DND-41 (cell line): ENCODE measurements around the gene CNTLN.

Experiments
- ATAC-seq: fragments of 200-7000 bp; cut with Tn5 transposase; 3 replicates; pipeline ENCODE4 v1.9.1; 2021; ENCODE audit warnings: low read depth; ENCODE audit not compliant: insufficient read depth
- DNase-seq: peaks from one replicate; pipeline ENCODE4 v3.0.0-alpha.2; 2020
- H2AFZ ChIP-seq: 2 replicates; pipeline ENCODE4 v1.6.0; 2012; ENCODE audit warnings: low read depth, low read length
- H3K27ac ChIP-seq: 2 replicates; pipeline ENCODE4 v1.5.1; 2012; ENCODE audit warnings: low read length, inconsistent platforms
- H3K27me3 ChIP-seq: fragments of 200-600 bp; sonication (generic); 2 replicates; pipeline ENCODE4 v1.6.0; 2012; ENCODE audit warnings: low read length, mild to moderate bottlenecking, inconsistent platforms; ENCODE audit not compliant: insufficient read depth, poor library complexity
- H3K36me3 ChIP-seq: 2 replicates; pipeline ENCODE4 v1.5.1; 2012; ENCODE audit warnings: low read length, inconsistent platforms; ENCODE audit not compliant: insufficient read depth
- H3K4me1 ChIP-seq: 2 replicates; pipeline ENCODE4 v1.5.1; 2012; ENCODE audit warnings: mild to moderate bottlenecking, low read length; ENCODE audit not compliant: insufficient read depth
- H3K4me2 ChIP-seq: 2 replicates; pipeline ENCODE4 v1.6.0; 2012; ENCODE audit warnings: mild to moderate bottlenecking, moderate library complexity, low read length, inconsistent platforms; ENCODE audit not compliant: insufficient read depth
- H3K4me3 ChIP-seq, 2 experiments: fragments of 200-600 bp in 1 of 2; shearing (Covaris generic) in 1 of 2; 2 replicates each; pipeline ENCODE4 v1.5.1; 2012 to 2016; ENCODE audit warnings: inconsistent platforms in 2 of 2, low read length in 2 of 2, mild to moderate bottlenecking in 2 of 2, low read depth in 1 of 2, moderate library complexity in 1 of 2
- H3K79me2 ChIP-seq: 2 replicates; pipeline ENCODE4 v1.6.0; 2012; ENCODE audit warnings: low read length, inconsistent platforms; ENCODE audit not compliant: insufficient read depth
- H3K9ac ChIP-seq: 2 replicates; pipeline ENCODE4 v1.6.0; 2012; ENCODE audit warnings: low read depth, mild to moderate bottlenecking, inconsistent platforms, low read length, moderate library complexity
- H3K9me3 ChIP-seq: 2 replicates; pipeline ENCODE4 v1.5.1; 2012; ENCODE audit warnings: low read length, moderate library complexity, mild to moderate bottlenecking, inconsistent platforms; ENCODE audit not compliant: insufficient read depth, severe bottlenecking
- H4K20me1 ChIP-seq: 2 replicates; pipeline ENCODE4 v1.6.0; 2012; ENCODE audit warnings: low read length; ENCODE audit not compliant: insufficient read depth
- EZH2 ChIP-seq: IDR thresholded peaks from 3 replicates; pipeline ENCODE4 v1.6.1; 2012; ENCODE audit warnings: borderline replicate concordance, low read depth, mild to moderate bottlenecking, moderate library complexity, low read length, inconsistent platforms; ENCODE audit not compliant: severe bottlenecking
- TF ChIP-seq, protein P1 (sequence below): IDR thresholded peaks from 2 replicates; pipeline ENCODE4 v1.5.1; 2012; ENCODE audit warnings: borderline replicate concordance, low read length, moderate library complexity, mild to moderate bottlenecking; ENCODE audit not compliant: poor library complexity, severe bottlenecking; ENCODE audit errors: extremely low read depth

The CNTLN gene

DNA sequence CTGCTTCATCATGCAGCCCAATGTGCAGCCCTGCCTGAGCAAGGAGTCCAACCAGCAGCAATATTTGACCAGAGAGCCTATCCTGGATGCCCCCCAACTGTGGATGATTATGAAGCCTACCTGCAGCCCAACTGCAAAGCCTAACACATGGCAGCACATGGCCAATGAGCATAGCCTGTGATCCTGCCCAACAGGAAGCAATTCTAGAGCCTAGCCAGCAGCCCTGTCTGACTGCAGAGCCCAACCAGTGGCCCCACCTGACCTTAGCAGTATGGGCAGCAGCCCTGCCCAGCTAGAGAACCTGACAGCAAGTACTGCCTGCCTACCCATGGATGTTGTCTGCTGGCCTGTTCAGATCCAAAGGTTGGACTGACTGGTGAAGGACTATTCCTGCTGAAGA, 346.7 kb downstream of the CNTLN start:
- DNase-seq = no peak

DNA sequence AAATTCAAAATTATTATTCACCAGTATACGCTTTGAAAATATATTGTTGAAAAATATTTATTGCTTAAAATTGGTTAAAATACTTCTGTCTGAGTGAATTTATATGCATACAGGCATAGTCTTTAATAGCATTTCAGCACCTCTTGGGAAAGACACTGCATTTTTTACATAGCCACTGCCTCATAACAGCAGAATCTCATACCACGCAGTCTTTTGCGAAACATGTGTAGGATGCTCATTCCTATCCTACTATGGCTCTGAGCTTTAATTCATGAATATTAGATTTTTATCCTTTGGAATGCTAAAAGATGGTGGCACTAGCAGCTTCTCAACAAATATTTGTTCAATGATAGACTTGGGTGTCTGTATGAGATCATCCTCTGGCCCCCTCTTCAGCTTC, 350.1 kb downstream of the CNTLN start:
- ATAC-seq (no peak), DNase-seq (no peak)
- no peak overlapping the region for H3K4me2 ChIP-seq
- H3K79me2 ChIP-seq = no peaks in the 10 kb centered on the region
- H2AFZ ChIP-seq = no peak overlapping the region
- peaks cover 6% of the 10 kb centered on the region for H3K36me3 ChIP-seq
- no peaks in the 10 kb centered on the region for H3K9me3 ChIP-seq
- no peaks in the 10 kb centered on the region for H3K27me3 ChIP-seq
- no peaks in the 10 kb centered on the region for H3K4me1 ChIP-seq
- TF ChIP-seq EZH2 = no peak
- TF ChIP-seq, protein P1, sequence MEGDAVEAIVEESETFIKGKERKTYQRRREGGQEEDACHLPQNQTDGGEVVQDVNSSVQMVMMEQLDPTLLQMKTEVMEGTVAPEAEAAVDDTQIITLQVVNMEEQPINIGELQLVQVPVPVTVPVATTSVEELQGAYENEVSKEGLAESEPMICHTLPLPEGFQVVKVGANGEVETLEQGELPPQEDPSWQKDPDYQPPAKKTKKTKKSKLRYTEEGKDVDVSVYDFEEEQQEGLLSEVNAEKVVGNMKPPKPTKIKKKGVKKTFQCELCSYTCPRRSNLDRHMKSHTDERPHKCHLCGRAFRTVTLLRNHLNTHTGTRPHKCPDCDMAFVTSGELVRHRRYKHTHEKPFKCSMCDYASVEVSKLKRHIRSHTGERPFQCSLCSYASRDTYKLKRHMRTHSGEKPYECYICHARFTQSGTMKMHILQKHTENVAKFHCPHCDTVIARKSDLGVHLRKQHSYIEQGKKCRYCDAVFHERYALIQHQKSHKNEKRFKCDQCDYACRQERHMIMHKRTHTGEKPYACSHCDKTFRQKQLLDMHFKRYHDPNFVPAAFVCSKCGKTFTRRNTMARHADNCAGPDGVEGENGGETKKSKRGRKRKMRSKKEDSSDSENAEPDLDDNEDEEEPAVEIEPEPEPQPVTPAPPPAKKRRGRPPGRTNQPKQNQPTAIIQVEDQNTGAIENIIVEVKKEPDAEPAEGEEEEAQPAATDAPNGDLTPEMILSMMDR = no peak
- no peak overlapping the region for H3K9ac ChIP-seq
- H4K20me1 ChIP-seq = no peaks in the 10 kb centered on the region
- H3K27ac ChIP-seq = no peak overlapping the region
- no peak overlapping the region for H3K4me3 ChIP-seq

More for the DNA sequence above, 346.7 kb downstream of the CNTLN start:
- Histone ChIP-seq H3K9ac (no peak overlapping the region), H2AFZ (no peak overlapping the region), H3K79me2 (no peaks in the 10 kb centered on the region), H3K27ac (no peak overlapping the region), H3K4me2 (no peak overlapping the region), H3K4me3 (no peak overlapping the region), H3K9me3 (no peaks in the 10 kb centered on the region), H3K36me3 (no peaks in the 10 kb centered on the region), H3K4me1 (no peaks in the 10 kb centered on the region), H4K20me1 (no peaks in the 10 kb centered on the region), H3K27me3 (no peaks in the 10 kb centered on the region)
- TF ChIP-seq EZH2 = no peak
- TF ChIP-seq, protein P1 = no peak
- ATAC-seq = no peak

DNA sequence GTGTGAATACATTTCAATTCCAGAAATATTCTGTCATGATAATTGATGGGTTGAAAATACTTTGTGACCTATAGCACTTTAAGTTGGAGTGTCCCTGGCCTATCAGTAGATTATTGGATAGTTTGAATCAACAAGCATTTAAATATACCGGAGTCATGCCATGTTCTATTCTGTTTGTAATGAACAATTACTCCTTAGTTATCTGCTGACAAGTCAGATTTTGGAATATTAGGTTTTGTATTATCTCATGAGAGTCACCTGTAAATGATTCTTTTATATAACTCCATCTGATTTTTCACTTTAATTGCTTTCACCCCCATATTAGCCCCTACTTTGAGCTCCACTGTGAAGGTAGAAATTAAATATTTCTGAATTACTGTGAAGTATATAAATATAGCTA, 351.6 kb downstream of the CNTLN start:
- no peak overlapping the region for H3K4me3 ChIP-seq
- H3K4me1 ChIP-seq = no peaks in the 10 kb centered on the region
- H3K27ac ChIP-seq = no peak overlapping the region
- H3K9me3 ChIP-seq = no peaks in the 10 kb centered on the region
- DNase-seq (no peak), ATAC-seq (no peak)
- H4K20me1 ChIP-seq = no peaks in the 10 kb centered on the region
- no peak overlapping the region for H3K9ac ChIP-seq
- H2AFZ ChIP-seq = no peak overlapping the region
- no peaks in the 10 kb centered on the region for H3K79me2 ChIP-seq
- H3K27me3 ChIP-seq = no peaks in the 10 kb centered on the region
- H3K4me2 ChIP-seq = no peak overlapping the region
- peaks cover 6% of the 10 kb centered on the region for H3K36me3 ChIP-seq
- TF ChIP-seq, protein P1 = no peak
- no peak for TF ChIP-seq EZH2

DNA sequence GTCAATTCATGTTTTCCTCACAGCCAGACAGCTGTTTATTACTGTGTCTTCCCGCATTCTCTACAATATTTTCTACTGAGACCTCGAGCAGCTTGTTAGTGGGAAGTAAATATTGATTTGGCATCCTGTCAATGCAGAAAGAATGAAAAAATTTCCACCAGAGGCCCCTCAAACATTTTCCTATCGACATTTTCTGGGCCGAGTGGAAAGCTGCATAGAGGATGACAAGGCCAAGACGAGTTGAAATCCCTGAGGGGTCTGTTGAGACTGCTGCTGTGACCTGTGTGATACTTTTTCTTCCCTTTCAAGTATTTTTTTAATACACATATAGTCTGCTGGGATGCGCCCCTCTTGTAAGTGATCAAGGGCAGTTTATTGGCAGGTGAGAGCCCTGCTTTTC, 352.6 kb downstream of the CNTLN start:
- ATAC-seq (no peak), DNase-seq (no peak)
- H3K4me3 ChIP-seq = no peak overlapping the region
- H3K4me1 ChIP-seq = no peaks in the 10 kb centered on the region
- peaks cover 6% of the 10 kb centered on the region for H3K36me3 ChIP-seq
- no peaks in the 10 kb centered on the region for H4K20me1 ChIP-seq
- H3K79me2 ChIP-seq = no peaks in the 10 kb centered on the region
- H3K9ac ChIP-seq = no peak overlapping the region
- H3K4me2 ChIP-seq = no peak overlapping the region
- no peaks in the 10 kb centered on the region for H3K27me3 ChIP-seq
- no peaks in the 10 kb centered on the region for H3K9me3 ChIP-seq
- TF ChIP-seq EZH2 = no peak
- TF ChIP-seq, protein P1 = no peak
- no peak overlapping the region for H3K27ac ChIP-seq
- H2AFZ ChIP-seq = no peak overlapping the region
